ENCODE data around the gene LRBA. TPM values are rescaled to one million over a fixed set of nuclear protein-coding genes. Genes with fewer than 3 reads are reported as not detected.
A peak's percentile ranks its signal among the peaks of the same experiment; 100 is the strongest.

Gene LRBA
- total RNA-seq, 4 donors from 2014 or later = 8.5 to 18.0 (median 11.9) TPM

DNA sequence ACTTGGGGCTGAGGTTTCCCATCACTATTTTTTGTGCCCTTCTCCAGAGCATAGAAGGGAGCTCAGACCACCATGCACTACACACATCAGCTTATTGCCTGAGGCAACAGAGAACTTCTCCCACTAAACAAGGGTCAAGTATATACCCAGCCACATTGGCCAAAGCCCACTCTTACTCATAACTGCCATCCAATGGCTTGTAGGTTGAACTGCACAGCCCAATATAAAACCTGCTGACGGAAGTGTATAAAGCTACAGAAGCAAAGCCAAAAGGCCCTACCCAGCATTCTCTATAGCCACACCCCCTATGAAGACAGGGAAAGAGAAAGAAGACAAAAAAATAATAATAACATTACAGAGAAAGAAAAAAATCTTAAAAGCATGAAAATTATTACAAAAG lies 139.7 kb downstream of the LRBA start:
- intact Hi-C loops (cut with DNase I; ENCODE audit: low total_unique reads) (no loop called here), in situ Hi-C loops (cut with MboI; ENCODE audit: low sequenced_read_pairs in 4 of 4) (loop anchor here in 1 of 4 donors (10.0 kb wide), 1 partner anchor 891 kb away; no protein-coding TSS in a partner anchor)
- no peak overlapping the region for H3K27ac ChIP-seq
- H3K4me3 ChIP-seq = no peak overlapping the region
- H3K4me1 ChIP-seq = no peaks in the 10 kb centered on the region
- no peak for TF ChIP-seq POLR2A (IDR thresholded peaks at IDR 0.05)
- TF ChIP-seq, protein P1, sequence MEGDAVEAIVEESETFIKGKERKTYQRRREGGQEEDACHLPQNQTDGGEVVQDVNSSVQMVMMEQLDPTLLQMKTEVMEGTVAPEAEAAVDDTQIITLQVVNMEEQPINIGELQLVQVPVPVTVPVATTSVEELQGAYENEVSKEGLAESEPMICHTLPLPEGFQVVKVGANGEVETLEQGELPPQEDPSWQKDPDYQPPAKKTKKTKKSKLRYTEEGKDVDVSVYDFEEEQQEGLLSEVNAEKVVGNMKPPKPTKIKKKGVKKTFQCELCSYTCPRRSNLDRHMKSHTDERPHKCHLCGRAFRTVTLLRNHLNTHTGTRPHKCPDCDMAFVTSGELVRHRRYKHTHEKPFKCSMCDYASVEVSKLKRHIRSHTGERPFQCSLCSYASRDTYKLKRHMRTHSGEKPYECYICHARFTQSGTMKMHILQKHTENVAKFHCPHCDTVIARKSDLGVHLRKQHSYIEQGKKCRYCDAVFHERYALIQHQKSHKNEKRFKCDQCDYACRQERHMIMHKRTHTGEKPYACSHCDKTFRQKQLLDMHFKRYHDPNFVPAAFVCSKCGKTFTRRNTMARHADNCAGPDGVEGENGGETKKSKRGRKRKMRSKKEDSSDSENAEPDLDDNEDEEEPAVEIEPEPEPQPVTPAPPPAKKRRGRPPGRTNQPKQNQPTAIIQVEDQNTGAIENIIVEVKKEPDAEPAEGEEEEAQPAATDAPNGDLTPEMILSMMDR (IDR thresholded peaks at IDR 0.05 in 4 of 5, conservative IDR thresholded peaks at IDR 0.05 in 1 of 5) = no peak
- ATAC-seq (no peak), DNase-seq (no peak)
- H3K9me3 ChIP-seq = no peaks in the 10 kb centered on the region
- no peaks in the 10 kb centered on the region for H3K27me3 ChIP-seq
- H3K36me3 ChIP-seq = no peaks in the 10 kb centered on the region

DNA sequence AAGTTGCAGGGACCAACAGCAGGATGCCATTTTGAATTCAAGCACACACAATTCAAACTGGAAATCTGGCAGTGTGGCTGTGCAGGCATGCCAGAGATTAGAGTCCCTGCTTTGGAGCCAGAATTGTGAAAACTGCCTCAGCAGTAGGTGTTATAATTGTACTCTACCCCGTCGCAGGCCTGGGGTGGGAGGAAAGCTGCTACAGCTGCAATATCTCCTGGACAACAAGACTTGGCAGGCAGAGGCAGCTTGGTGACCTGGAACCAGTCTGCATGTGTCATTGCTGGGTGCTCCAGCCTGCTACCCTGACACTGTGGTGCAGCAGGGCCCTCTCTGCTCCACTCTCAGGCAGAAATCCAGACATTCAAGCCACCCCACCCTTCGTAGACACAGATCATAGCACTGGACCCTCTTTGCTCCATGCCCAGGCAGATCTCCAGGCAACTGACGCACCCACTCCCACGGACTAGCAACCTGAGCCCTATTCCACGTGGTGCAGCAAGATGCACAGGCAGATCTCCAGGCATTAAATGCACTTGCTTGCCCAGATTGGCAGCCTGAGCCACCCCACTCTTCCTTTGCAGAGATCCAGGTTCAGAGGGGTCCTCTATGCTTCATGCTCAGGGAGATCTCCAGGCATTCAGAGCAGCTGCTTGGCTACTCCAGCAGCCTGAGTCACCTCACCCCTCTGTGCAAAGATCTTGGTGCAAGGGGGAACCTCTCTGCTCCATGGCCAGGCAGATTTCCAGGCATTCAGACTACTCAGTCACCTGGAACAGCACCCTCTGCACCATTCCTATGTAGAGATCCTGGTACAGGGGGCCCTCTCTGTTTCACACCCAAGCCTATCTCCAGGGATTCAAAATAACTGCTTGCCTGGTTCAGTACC lies 140.5 kb downstream of the LRBA start:
- Histone ChIP-seq H3K4me3 (no peak overlapping the region), H3K36me3 (no peaks in the 10 kb centered on the region), H3K4me1 (no peaks in the 10 kb centered on the region), H3K9me3 (no peaks in the 10 kb centered on the region), H3K27me3 (no peaks in the 10 kb centered on the region), H3K27ac (peak overlapping the region in 2 of 4 donors; percentile 2 to 29)
- in situ Hi-C loops (cut with MboI; ENCODE audit: low sequenced_read_pairs in 4 of 4) = loop anchor here (10.0 to 25.0 kb wide), 3 partner anchors 587 to 890 kb away; no protein-coding TSS in a partner anchor
- no peak for TF ChIP-seq POLR2A (IDR thresholded peaks at IDR 0.05)
- TF ChIP-seq, protein P1 (IDR thresholded peaks at IDR 0.05 in 4 of 5, conservative IDR thresholded peaks at IDR 0.05 in 1 of 5) = no peak
- DNase-seq = peak; percentile 2 to 25
- intact Hi-C loops (cut with DNase I; ENCODE audit: low total_unique reads) = no loop called here
- ATAC-seq = peak; percentile 33 to 65

DNA sequence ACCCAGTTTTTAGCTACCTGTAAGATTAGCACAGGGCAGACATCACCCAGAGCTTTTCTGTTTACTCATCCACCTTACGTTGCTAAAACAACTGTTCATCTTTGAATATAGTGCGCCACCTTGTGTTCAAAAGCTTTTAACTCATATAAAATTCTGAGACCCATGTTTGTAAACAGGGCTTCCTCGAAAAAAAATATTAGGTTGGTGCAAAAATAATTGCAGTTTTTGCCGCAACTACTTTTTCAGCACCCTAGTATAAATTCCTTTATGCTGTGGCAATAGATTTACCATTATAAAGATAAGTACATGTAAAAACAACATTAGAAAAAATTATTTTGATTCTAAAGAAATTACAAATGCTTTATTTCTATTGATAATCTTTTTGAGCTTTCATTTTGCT lies 147.9 kb downstream of the LRBA start:
- no peak for TF ChIP-seq POLR2A (IDR thresholded peaks at IDR 0.05)
- TF ChIP-seq, protein P1 (IDR thresholded peaks at IDR 0.05 in 4 of 5, conservative IDR thresholded peaks at IDR 0.05 in 1 of 5) = peak; percentile 40 to 61 (median 53)
- no peaks in the 10 kb centered on the region for H3K4me1 ChIP-seq
- no peak overlapping the region for H3K27ac ChIP-seq
- intact Hi-C loops (cut with DNase I; ENCODE audit: low total_unique reads) (loop anchor here (1.0 to 5.0 kb wide), 2 partner anchors 569 to 885 kb away; no protein-coding TSS in a partner anchor), in situ Hi-C loops (cut with MboI; ENCODE audit: low sequenced_read_pairs in 4 of 4) (loop anchor here (10.0 to 25.0 kb wide), 3 partner anchors 572 to 880 kb away; no protein-coding TSS in a partner anchor)
- H3K4me3 ChIP-seq = no peak overlapping the region
- ATAC-seq (peak; percentile 76 to 91), DNase-seq (no peak)
- H3K27me3 ChIP-seq = no peaks in the 10 kb centered on the region
- no peaks in the 10 kb centered on the region for H3K36me3 ChIP-seq
- no peaks in the 10 kb centered on the region for H3K9me3 ChIP-seq

DNA sequence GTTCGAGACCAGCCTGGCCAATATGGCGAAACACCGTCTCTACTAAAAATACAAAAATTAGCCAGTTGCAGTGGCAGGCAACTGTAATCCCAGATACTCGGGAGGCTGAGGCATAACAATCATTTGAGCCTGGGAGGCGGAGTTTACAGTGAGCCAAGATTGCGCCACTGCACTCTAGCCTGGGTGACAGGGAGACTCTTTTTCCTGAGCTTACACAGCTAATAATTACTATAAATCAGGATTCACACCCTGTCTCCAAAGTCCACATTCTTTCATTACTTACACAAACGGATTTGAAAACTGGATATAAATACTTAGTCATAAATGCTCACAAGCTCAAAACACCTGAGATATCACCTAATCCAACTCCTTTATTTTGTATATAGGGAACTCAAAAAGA lies 151.6 kb downstream of the LRBA start:
- intact Hi-C loops (cut with DNase I; ENCODE audit: low total_unique reads) = no loop called here

More for the DNA sequence above, 151.6 kb downstream of the LRBA start:
- Histone ChIP-seq H3K9me3 (no peaks in the 10 kb centered on the region), H3K27ac (no peak overlapping the region), H3K4me3 (no peak overlapping the region), H3K4me1 (no peaks in the 10 kb centered on the region), H3K36me3 (no peaks in the 10 kb centered on the region), H3K27me3 (no peaks in the 10 kb centered on the region)
- TF ChIP-seq, protein P1 (IDR thresholded peaks at IDR 0.05 in 4 of 5, conservative IDR thresholded peaks at IDR 0.05 in 1 of 5) = no peak
- TF ChIP-seq POLR2A (IDR thresholded peaks at IDR 0.05) = no peak
- DNase-seq = no peak
- in situ Hi-C loops (cut with MboI; ENCODE audit: low sequenced_read_pairs in 4 of 4) = loop anchor here (10.0 to 25.0 kb wide), 3 partner anchors 569 to 876 kb away; no protein-coding TSS in a partner anchor
- ATAC-seq = no peak

Data from gastrocnemius medialis (tissue), 4 donors.